HG02571 (cell line): Measurements from ENCODE around the gene ID2.

Experiments used
- ATAC-seq: cut with Tn5 transposase; IDR thresholded peaks from one replicate; pipeline ENCODE4 v1.9.1; 2021; ENCODE audit warnings: mild to moderate bottlenecking, moderate library complexity; ENCODE audit not compliant: unreplicated experiment

The ID2 gene

GRCh38 chr2:8667896-8668512 is 13.9 kb upstream of the ID2 start:
- ATAC-seq, result no peak

- no peak for ATAC-seq
Measured at GRCh38 chr2:8669157-8669817, 12.6 kb upstream of the ID2 start.

- ATAC-seq, result no peak
Measured at GRCh38 chr2:8670580-8670979, 11.3 kb upstream of the ID2 start.

- ATAC-seq, result no peak
Measured at GRCh38 chr2:8671176-8671575, 10.7 kb upstream of the ID2 start.

- ATAC-seq, result no peak
Measured at GRCh38 chr2:8671802-8672201, 10.1 kb upstream of the ID2 start.

GRCh38 chr2:8672940-8673339 is 8.9 kb upstream of the ID2 start:
- ATAC-seq, result no peak

- no peak for ATAC-seq
Measured at GRCh38 chr2:8673381-8673780, 8.5 kb upstream of the ID2 start.

- no peak for ATAC-seq
Measured at GRCh38 chr2:8674420-8675009, 7.3 kb upstream of the ID2 start.

GRCh38 chr2:8675543-8675942 is 6.3 kb upstream of the ID2 start:
- no peak for ATAC-seq

- no peak for ATAC-seq
Measured at GRCh38 chr2:8676191-8676920, 5.5 kb upstream of the ID2 start.

- no peak for ATAC-seq
Measured at GRCh38 chr2:8676921-8677645, 4.8 kb upstream of the ID2 start.

GRCh38 chr2:8677646-8678592 is 3.9 kb upstream of the ID2 start:
- ATAC-seq, result no peak

- peak; percentile 64 for ATAC-seq
Measured at GRCh38 chr2:8678731-8679566, 2.9 kb upstream of the ID2 start.

GRCh38 chr2:8679567-8679826 is 2.4 kb upstream of the ID2 start:
- no peak for ATAC-seq

- no peak for ATAC-seq
Measured at GRCh38 chr2:8679827-8680731, 1.8 kb upstream of the ID2 start.

GRCh38 chr2:8680822-8681760 is 765 bp upstream of the ID2 start:
- no peak for ATAC-seq
